GM12892 (cell line): ENCODE measurements around the gene WDR18.

ENCODE experiments used
- DNase-seq: peaks from one replicate; pipeline ENCODE4 v3.0.0; 2011; ENCODE audit not compliant: insufficient read length
- FAIRE-seq: peaks from 2 replicates; lab custom pipeline; 2011; peaks lifted over from hg19 to GRCh38; lab: Jason Lieb, UNC
- POLR2A ChIP-seq: IDR thresholded peaks from 2 replicates; pipeline ENCODE4 v1.6.1; 2011; ENCODE audit warnings: low read depth, low read length, control low read depth
- POLR2AphosphoS5 ChIP-seq: IDR thresholded peaks from 2 replicates; pipeline ENCODE4 v1.6.1; 2011; ENCODE audit warnings: low read depth, low read length, control low read depth
- TAF1 ChIP-seq: IDR thresholded peaks from 2 replicates; pipeline ENCODE4 v1.6.1; 2011; ENCODE audit warnings: low read depth, mild to moderate bottlenecking, control low read depth, low read length, borderline replicate concordance

Gene WDR18

DNA sequence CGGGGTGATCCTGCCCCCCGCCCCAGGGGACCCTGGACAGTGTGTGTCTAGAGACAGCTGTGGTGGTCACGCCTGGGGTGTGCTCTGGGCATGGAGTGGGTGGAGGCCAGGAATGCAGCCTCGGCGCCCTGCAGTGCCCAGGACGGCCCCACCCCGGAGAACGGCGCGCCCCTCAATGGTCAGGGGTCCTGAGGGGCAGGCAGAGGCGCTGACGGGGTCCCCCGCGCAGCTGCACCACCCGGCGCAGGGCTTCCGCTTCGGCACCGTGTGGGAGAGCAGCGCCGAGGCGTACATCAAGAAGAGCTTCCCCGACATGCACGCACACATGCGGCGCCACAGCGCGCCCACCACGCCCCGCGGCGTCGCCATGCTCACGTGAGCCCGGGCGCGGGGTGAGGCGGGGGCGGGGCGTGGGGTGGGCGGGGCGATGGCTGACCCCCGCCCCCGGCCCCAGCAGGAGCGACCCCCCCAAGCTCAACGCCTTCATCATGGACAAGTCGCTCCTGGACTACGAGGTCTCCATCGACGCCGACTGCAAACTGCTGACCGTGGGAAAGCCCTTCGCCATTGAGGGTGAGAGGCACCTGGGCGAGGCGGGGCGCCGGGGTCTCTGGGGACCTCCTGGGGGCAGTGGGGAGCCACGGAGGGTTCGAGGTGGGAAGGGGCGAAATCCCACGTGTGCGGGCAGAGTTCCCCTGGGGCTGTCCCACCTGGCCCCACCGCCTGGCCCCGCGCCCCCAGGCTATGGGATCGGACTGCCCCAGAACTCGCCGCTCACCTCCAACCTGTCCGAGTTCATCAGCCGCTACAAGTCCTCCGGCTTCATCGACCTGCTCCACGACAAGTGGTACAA is 23.5 kb downstream of the WDR18 start:
- DNase-seq = no peak
- TF ChIP-seq POLR2A = no peak
- TF ChIP-seq TAF1 = no peak
- TF ChIP-seq POLR2AphosphoS5 = no peak
- FAIRE-seq = no peak

DNA sequence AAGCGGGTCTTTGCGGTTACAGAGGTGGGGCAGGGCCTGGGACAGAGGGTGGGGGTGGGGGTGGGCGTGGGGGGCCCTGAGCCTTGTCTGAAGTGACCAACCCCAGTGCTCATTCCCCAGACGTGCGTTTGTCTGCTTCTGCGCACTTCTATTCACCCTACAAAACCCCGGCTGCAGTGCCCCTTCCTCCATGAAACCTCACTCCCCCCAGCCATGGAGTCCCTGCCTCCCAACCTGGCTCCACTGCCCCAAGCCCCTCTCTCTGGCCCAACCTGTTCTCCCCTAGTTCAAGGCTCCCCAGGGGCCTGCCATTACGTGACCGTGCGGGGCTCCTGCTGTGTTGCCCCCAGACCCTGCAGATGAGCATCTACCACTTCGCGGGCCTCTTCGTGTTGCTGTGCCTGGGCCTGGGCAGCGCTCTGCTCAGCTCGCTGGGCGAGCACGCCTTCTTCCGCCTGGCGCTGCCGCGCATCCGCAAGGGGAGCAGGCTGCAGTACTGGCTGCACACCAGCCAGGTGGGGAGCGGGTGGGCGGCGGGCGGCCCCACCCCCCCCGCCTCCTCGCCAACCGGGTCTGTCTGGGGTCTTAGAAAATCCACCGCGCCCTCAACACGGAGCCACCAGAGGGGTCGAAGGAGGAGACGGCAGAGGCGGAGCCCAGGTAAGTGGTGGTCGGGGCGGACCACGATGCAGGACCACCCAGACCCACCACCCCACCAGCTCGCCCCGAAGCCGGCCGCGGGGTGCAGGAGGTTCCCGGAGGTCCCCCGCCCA is 24.3 kb downstream of the WDR18 start:
- no peak for FAIRE-seq
- TF ChIP-seq POLR2A = no peak
- no peak for TF ChIP-seq POLR2AphosphoS5
- TF ChIP-seq TAF1 = no peak
- no peak for DNase-seq

DNA sequence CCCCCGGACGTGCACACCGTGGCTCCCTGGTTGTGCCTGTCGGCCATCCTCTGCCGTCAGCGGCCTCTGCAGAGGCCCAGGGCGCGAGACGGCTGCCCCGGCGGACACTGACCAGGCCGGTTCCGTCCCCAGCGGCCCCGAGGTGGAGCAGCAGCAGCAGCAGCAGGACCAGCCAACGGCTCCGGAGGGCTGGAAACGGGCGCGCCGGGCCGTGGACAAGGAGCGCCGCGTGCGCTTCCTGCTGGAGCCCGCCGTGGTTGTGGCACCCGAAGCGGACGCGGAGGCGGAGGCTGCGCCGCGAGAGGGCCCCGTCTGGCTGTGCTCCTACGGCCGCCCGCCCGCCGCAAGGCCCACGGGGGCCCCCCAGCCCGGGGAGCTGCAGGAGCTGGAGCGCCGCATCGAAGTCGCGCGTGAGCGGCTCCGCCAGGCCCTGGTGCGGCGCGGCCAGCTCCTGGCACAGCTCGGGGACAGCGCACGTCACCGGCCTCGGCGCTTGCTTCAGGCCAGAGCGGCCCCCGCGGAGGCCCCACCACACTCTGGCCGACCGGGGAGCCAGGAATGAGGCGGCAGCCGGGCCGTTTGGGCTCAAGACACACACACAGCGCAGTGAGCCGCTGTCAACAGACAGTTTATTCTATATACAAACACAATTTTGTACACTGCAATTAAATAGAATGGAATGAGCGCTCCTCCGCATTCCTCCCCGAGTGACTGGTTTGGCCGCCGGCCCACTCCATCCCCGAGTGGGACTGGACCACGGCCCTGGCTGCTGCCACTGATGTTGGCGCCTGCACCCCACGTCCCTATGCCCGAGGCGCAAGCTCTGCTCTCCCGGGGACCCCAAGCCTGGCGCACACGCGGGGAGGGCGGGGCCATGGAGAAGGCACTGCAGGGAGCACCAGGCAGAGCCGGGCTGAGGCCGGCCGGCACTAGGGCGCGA is 25.2 kb downstream of the WDR18 start:
- no peak for FAIRE-seq
- DNase-seq = no peak
- TF ChIP-seq POLR2A (no peak), POLR2AphosphoS5 (no peak), TAF1 (no peak)

DNA sequence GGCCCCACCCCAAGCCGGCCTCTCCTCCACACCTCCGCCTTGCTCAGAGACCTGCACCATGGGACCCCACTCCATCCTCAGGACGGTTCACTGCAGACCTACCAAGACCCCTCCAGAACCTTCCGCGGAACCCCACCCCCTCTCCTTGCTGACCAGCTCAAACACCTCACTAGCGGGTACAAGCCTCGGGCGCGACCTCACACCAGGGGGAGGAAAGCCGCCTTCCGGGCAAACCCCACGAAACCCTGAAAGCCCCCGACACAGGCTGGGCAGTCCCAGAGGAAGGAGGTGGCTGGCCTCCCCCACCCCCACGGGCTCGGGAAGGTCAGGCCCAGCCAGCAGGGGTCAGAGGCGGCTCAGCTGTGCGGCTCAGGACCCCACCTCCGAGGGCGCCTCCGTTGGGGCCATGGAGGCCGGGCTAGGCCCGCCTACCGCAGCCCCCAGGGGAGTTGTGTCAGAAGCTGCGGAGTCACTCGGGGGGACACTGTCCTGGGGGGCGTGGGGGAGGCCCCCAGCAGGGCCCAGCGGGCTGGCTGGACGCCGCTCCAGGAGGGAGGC is 25.9 kb downstream of the WDR18 start:
- FAIRE-seq (no peak), DNase-seq (no peak)
- TF ChIP-seq POLR2A = no peak

DNA sequence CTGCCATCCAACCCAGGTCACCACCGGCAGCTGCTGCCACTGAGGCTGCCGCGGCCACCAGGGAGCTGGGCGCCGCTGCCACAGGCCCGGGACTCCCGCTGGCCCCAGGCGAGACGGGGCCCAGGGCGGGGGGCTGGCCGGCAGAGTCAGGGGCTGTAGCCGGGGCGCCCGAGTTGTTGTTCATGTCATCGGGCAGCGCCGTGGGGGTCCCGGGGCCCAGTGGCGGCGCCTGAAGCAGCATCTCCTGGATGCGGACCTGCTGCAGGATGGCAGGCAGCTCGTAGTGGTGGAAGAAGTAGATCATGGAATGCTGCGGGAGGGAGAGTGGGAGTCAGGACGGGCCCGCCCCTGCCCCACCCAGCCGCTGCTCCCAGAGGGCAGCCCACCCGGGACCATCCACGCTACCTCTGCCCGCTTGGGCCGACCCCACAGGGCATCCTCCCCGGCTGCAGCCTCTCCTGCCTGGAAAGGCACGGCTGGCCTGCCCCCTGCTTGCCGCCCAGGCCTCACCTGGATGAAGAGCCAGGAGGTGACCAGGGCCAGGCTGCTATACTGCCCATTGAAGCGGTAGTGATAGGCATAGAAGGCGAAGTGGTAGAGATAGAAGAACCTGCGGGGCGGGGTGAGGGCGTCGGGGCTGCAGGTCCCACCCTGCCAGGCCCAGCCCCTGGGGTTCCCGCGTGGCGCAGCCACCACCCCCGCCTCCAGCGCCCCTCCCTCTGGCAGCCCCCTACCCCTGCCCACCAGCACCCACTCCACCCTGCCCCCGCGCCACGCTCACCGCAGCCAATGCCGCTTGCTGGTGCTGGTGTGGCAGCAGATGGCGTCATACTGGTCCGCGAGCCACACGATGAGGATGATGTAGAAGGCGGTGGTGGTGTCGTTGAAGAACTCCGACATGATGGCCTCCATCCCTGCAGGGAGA is 26.7 kb downstream of the WDR18 start:
- DNase-seq = no peak
- TF ChIP-seq POLR2A = no peak
- TF ChIP-seq TAF1 = no peak
- TF ChIP-seq POLR2AphosphoS5 = no peak
- no peak for FAIRE-seq

DNA sequence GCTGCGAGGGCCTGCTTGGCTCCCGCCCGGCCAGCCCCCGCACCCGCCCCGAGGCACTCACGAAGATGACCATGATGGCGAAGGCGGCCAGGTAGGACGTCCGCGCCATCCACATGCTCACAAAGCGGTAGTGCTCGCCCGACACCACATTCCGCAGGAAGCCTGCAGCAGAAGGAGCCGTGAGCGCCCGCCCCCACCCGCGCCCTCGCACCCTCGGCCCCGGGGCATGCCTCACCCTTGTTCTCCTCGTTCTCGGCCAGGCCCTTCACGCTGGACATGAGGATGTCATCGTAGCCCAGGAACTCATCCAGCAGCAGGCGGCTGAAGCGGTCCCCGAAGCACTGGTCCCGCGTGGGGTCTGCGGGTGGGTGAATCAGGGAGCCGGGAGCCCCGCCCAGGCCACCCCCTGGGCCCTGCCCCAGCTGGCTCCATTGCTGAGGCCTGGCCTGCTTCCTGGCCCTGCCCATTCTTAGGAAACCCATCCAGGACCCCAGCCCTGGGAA is 27.7 kb downstream of the WDR18 start:
- TF ChIP-seq TAF1 = no peak
- no peak for TF ChIP-seq POLR2A
- TF ChIP-seq POLR2AphosphoS5 = no peak
- DNase-seq (no peak), FAIRE-seq (no peak)

DNA sequence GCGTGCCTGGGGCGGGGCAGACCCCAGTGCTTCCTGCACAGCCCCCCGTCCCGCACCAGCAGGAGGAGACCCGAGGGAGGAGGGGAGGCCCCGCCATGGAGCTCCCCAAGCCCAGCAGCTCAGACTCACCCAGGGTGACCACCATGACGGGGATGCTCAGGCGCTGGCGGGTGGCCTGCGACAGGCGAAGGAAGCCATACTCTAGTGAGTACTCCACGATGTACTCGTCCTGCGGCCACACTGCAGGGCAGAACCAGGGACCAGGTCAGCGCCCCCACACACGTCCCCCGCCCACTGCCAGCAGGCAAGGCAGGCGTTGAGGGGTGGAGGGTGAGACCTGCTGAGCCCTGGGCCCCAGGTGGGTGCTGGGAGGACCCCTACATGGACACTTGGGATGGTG is 28.2 kb downstream of the WDR18 start:
- no peak for FAIRE-seq
- no peak for DNase-seq
- TF ChIP-seq TAF1 (no peak), POLR2A (no peak), POLR2AphosphoS5 (no peak)

DNA sequence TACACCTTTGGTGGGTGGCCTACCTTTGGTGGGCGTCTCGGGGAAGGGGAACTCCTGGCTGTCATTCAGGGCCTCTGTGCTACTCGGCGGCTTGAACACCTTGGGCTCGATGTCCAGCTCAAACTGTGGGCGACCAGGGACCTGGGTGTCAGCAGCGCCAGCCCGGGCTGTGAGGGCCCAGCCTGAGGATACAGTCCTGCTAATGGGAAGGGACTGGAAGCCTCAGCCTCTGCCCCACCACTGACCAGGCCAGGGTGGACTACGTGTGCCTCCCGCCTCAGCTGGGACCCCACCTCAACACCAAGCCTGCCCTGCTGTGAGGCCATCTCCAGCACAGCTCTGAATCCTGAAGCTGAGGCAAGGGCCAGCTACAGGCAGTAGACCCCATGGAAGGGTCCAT is 29.1 kb downstream of the WDR18 start:
- DNase-seq = no peak
- TF ChIP-seq TAF1 (no peak), POLR2A (no peak), POLR2AphosphoS5 (no peak)
- FAIRE-seq = no peak

DNA sequence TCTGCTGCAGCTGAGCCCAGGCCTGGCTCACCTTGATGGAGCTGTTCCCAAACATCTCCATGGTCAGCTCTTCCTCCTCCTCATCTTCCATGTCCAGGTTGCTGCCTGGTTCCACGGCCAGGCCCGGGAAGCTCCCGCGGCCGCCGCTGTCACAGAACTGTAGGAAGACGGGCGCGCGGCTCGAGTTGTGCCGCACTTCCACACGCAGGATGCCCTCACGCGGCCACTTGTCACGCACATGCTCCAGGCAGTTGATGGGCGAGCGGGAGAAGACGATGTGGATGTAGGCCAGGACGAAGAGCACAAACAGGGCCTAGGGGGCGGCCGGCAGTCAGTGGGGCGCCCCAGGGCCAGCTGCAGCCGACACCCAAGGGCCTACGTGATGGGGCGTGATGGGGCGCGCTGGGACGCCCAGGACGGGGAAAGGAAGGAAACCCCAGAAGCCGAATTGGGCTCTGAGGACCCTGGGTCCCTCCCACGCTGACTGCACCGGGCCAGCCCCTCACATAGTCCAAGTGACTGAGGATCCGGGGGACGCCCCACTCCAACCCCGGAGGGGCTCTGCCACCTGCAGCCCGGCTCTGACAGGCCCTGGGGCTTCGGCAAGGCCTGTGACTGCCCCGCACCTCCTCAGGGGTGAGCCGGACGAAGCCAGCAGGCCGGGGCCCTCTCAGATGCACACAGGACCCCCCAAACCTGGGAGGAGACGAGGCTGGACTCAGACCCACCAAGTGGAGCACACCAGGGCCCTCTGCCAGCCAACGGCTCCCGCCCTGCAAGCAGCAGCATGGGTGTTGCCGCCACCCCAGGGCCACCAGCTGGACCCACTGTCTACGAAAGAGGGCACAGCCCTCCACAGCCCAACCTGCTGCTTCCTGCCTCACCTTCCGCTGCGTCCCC is 30.3 kb downstream of the WDR18 start:
- TF ChIP-seq TAF1 = no peak
- no peak for TF ChIP-seq POLR2AphosphoS5
- TF ChIP-seq POLR2A = no peak
- FAIRE-seq (no peak), DNase-seq (no peak)
